ENCODE results near the gene LAYN. TPM values are rescaled to one million over a fixed set of nuclear protein-coding genes. Genes with fewer than 3 reads are reported as not detected.

The LAYN gene
- total RNA-seq, 2 experiments from 2014 or later, result 1.3 to 1.4 TPM

DNA sequence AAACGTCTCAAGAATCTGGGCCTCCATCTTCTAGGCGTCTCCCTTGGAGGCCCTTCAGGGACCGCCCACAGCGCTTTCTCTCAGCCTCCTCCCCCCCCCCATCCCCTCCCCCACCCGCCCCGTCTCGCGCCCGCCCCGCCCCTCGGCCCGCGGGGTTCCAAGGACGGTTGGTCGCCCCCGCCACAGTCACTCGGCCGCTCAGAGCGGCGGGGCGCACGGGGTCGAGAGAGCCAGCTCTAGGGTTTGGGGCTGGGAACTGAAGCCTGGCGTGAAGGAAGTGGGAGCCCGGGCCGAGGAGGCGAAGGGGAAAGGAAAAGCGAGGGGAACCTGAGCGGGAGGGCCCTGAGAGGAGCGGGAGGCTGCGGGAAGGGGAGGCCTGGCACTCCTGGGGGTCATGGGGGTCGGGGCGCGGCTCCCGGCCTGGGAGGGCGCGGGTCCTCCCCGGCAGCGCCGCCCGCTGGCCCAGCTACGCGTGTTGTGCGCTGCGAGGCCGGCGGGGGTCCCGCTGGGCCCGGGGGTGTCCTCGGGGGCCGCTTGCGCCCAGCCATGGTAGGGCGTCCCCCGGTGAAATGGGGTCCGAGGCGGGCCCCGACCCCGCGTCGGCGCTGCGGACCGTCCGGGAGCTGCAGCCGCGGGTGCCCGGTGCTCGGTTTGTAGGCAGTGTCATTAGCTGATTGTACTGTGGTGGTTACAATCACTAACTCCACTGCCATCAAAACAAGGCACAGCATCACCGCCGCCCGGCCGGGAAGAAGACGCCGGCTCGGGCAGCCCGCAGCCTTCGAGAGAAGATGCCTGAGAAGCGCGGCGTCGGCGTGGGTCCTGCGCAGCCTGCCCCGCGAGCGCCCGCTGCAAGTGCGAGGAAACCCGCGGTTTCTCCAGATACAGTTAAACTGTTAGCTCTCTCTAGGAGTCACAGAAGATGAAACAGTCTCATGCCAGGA is 28.0 kb upstream of the LAYN start, which contains the start of gene BTG4:
Gene BTG4, minus strand, starts transcription at position 91 of the 944 bp plus-strand sequence. CDS start 13,610 bp downstream, outside the sequence.
- peak in 6 of 14 experiments; percentile 8 to 36 (median 23) for DNase-seq
- H3K36me3 Mint-ChIP-seq (ENCODE audit: low read depth), result no peaks in the 10 kb centered on the region
- Histone ChIP-seq H3K36me3 (ENCODE audit: insufficient read depth, low read length) (no peaks in the 10 kb centered on the region), H3K27ac (ENCODE audit: low read depth in 1 of 2, low read length in 2 of 2) (no peak within 1 kb of the TSS), H3K27me3 (ENCODE audit: control insufficient read depth in 1 of 2, insufficient read depth in 2 of 2, low read length in 2 of 2) (peaks cover 24 to 43% of the 10 kb centered on the region in 2 experiments), H3K4me3 (ENCODE audit: low read length) (peak within 1 kb of the TSS; percentile 24), H3K9me3 (ENCODE audit: control insufficient read depth in 1 of 2, insufficient read depth in 1 of 2, low read length in 2 of 2) (no peaks in the 10 kb centered on the region), H3K4me1 (ENCODE audit: insufficient read depth, low read length) (peaks cover 9% of the 10 kb centered on the region)
- H3K9me3 Mint-ChIP-seq, result no peaks in the 10 kb centered on the region
- H3K27ac Mint-ChIP-seq, result no peak within 1 kb of the TSS
- H3K4me1 Mint-ChIP-seq (ENCODE audit: low read depth), result peaks cover 20% of the 10 kb centered on the region
- ChIA-PET POLR2A (interaction anchor here (0.6 to 1.0 kb wide), 3 partner anchors 26 to 560 kb away, joined by 3 read pairs; no protein-coding TSS in a partner anchor), CTCF (no interaction called here)
- ATAC-seq (ENCODE audit: poor library complexity), result peak; percentile 49
- intact Hi-C loops (cut with DNase I, micrococcal nuclease), result no loop called here
- H3K27me3 Mint-ChIP-seq, result peaks cover 54% of the 10 kb centered on the region
- no peak for TF ChIP-seq CTCF (IDR thresholded peaks at IDR 0.05)
- peak within 1 kb of the TSS; percentile 43 for H3K4me3 Mint-ChIP-seq

DNA sequence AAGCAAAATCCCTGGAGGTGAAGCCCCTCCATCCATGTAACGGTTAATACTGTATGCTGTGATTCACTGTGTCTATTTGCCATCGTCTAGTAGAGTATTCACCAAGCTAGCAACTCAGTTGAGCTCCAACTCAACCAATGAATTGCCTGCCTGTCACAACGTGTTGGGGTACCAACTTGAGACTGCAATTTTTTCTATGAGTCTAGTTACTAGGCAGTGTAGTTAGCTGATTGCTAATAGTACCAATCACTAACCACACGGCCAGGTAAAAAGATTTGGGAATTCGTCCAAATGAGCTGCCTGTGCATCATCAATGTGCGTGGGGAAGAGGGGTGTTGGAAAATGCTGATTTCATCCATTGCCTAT is 27.3 kb upstream of the LAYN start:
- peak overlapping the region; percentile 20 for H3K4me3 ChIP-seq (ENCODE audit: low read length)
- peak overlapping the region; percentile 11 for H3K4me3 Mint-ChIP-seq
- CTCF ChIA-PET, result no interaction called here

More for the DNA sequence above, 27.3 kb upstream of the LAYN start:
- H3K4me1 Mint-ChIP-seq (ENCODE audit: low read depth), result peaks cover 20% of the 10 kb centered on the region
- Histone ChIP-seq H3K9me3 (ENCODE audit: control insufficient read depth in 1 of 2, insufficient read depth in 1 of 2, low read length in 2 of 2) (no peaks in the 10 kb centered on the region), H3K36me3 (ENCODE audit: insufficient read depth, low read length) (no peaks in the 10 kb centered on the region), H3K27me3 (ENCODE audit: control insufficient read depth in 1 of 2, insufficient read depth in 2 of 2, low read length in 2 of 2) (peaks cover 24 to 43% of the 10 kb centered on the region in 2 experiments), H3K4me1 (ENCODE audit: insufficient read depth, low read length) (peaks cover 9% of the 10 kb centered on the region), H3K27ac (ENCODE audit: low read depth in 1 of 2, low read length in 2 of 2) (no peak overlapping the region)
- ATAC-seq (ENCODE audit: poor library complexity) (peak; percentile 17), DNase-seq (no peak)
- TF ChIP-seq CTCF (IDR thresholded peaks at IDR 0.05), result no peak
- H3K27ac Mint-ChIP-seq, result no peak overlapping the region
- POLR2A ChIA-PET, result interaction anchor here (0.6 to 1.0 kb wide), 3 partner anchors 25 to 561 kb away, joined by 3 read pairs; no protein-coding TSS in a partner anchor
- intact Hi-C loops (cut with DNase I, micrococcal nuclease), result no loop called here
- H3K36me3 Mint-ChIP-seq (ENCODE audit: low read depth), result no peaks in the 10 kb centered on the region
- H3K27me3 Mint-ChIP-seq, result peaks cover 53% of the 10 kb centered on the region
- H3K9me3 Mint-ChIP-seq, result no peaks in the 10 kb centered on the region
